Parathyroid adenoma (tissue), 2 donors: ENCODE data around the gene ROBO1.

Experiments
- H2AFZ ChIP-seq: fragments of 300-600 bp; sonication (generic); one replicate; pipeline ENCODE4 v1.7.0; 2017; ENCODE audit warnings: antibody characterized with exemption, mild to moderate bottlenecking
- H3K27ac ChIP-seq: fragments of 300-600 bp; sonication (generic); one replicate; pipeline ENCODE4 v1.7.0; 2017
- H3K27me3 ChIP-seq: fragments of 300-600 bp; sonication (generic); one replicate; pipeline ENCODE4 v1.7.0; 2017; ENCODE audit warnings: low read length; ENCODE audit not compliant: control insufficient read depth, insufficient read depth
- H3K36me3 ChIP-seq: fragments of 300-600 bp; sonication (generic); one replicate; pipeline ENCODE4 v1.7.0; 2017; ENCODE audit warnings: low read length; ENCODE audit not compliant: control insufficient read depth, insufficient read depth
- H3K4me1 ChIP-seq: fragments of 300-600 bp; sonication (generic); one replicate; pipeline ENCODE4 v1.7.0; 2017; ENCODE audit warnings: control low read depth
- H3K4me2 ChIP-seq: fragments of 300-600 bp; sonication (generic); one replicate; pipeline ENCODE4 v1.7.0; 2017; ENCODE audit warnings: low read length
- H3K4me3 ChIP-seq: fragments of 300-600 bp; sonication (generic); one replicate; pipeline ENCODE4 v1.7.0; 2017; ENCODE audit warnings: low read depth, low read length
- H3K79me2 ChIP-seq: fragments of 300-600 bp; sonication (generic); one replicate; pipeline ENCODE4 v1.7.0; 2017; ENCODE audit warnings: control low read depth
- H3K9ac ChIP-seq: fragments of 300-600 bp; sonication (generic); one replicate; pipeline ENCODE4 v1.7.0; 2017; ENCODE audit warnings: mild to moderate bottlenecking
- H3K9me3 ChIP-seq: fragments of 300-600 bp; sonication (generic); one replicate; pipeline ENCODE4 v1.7.0; 2017; ENCODE audit warnings: low read length; ENCODE audit not compliant: control insufficient read depth
- CTCF ChIP-seq: fragments of 300-600 bp; sonication (generic); IDR thresholded peaks from one replicate; pipeline ENCODE4 v1.7.0; 2017; ENCODE audit warnings: antibody characterized with exemption, mild to moderate bottlenecking
- donor health status: primary hyperparathyroidism.

The ROBO1 gene

GRCh38 chr3:79737530-79737929 is 30.3 kb downstream of the ROBO1 start:
- Histone ChIP-seq H3K27me3 (no peaks in the 10 kb centered on the region), H3K27ac (no peak overlapping the region), H3K4me2 (no peak overlapping the region), H3K9me3 (no peaks in the 10 kb centered on the region), H2AFZ (no peak overlapping the region), H3K9ac (no peak overlapping the region), H3K4me1 (no peaks in the 10 kb centered on the region), H3K79me2 (no peaks in the 10 kb centered on the region), H3K4me3 (no peak overlapping the region), H3K36me3 (no peaks in the 10 kb centered on the region)
- no peak for TF ChIP-seq CTCF

GRCh38 chr3:79729096-79729495 is 38.7 kb downstream of the ROBO1 start:
- Histone ChIP-seq H2AFZ (no peak overlapping the region), H3K9ac (no peak overlapping the region), H3K9me3 (no peaks in the 10 kb centered on the region), H3K27me3 (no peaks in the 10 kb centered on the region), H3K4me1 (no peaks in the 10 kb centered on the region), H3K4me2 (no peak overlapping the region), H3K36me3 (no peaks in the 10 kb centered on the region), H3K4me3 (no peak overlapping the region), H3K27ac (no peak overlapping the region), H3K79me2 (no peaks in the 10 kb centered on the region)
- no peak for TF ChIP-seq CTCF

- no peak overlapping the region for H3K9ac ChIP-seq
- H3K36me3 ChIP-seq = no peaks in the 10 kb centered on the region
- no peak overlapping the region for H3K4me3 ChIP-seq
- no peaks in the 10 kb centered on the region for H3K79me2 ChIP-seq
- H3K27me3 ChIP-seq = no peaks in the 10 kb centered on the region
- no peak overlapping the region for H2AFZ ChIP-seq
- no peaks in the 10 kb centered on the region for H3K9me3 ChIP-seq
- H3K4me1 ChIP-seq = no peaks in the 10 kb centered on the region
- TF ChIP-seq CTCF = no peak
- H3K27ac ChIP-seq = no peak overlapping the region
- no peak overlapping the region for H3K4me2 ChIP-seq
Measured at GRCh38 chr3:79726786-79727185, 41.0 kb downstream of the ROBO1 start.

GRCh38 chr3:79724206-79724605 is 43.6 kb downstream of the ROBO1 start:
- Histone ChIP-seq H3K27me3 (no peaks in the 10 kb centered on the region), H3K4me2 (no peak overlapping the region), H3K4me1 (no peaks in the 10 kb centered on the region), H3K9ac (no peak overlapping the region), H3K36me3 (no peaks in the 10 kb centered on the region), H3K4me3 (no peak overlapping the region), H2AFZ (no peak overlapping the region), H3K9me3 (no peaks in the 10 kb centered on the region), H3K79me2 (no peaks in the 10 kb centered on the region), H3K27ac (no peak overlapping the region)
- no peak for TF ChIP-seq CTCF

- no peaks in the 10 kb centered on the region for H3K36me3 ChIP-seq
- no peaks in the 10 kb centered on the region for H3K27me3 ChIP-seq
- no peaks in the 10 kb centered on the region for H3K4me1 ChIP-seq
- no peaks in the 10 kb centered on the region for H3K79me2 ChIP-seq
- H2AFZ ChIP-seq = no peak overlapping the region
- no peak overlapping the region for H3K9ac ChIP-seq
- H3K27ac ChIP-seq = no peak overlapping the region
- H3K4me3 ChIP-seq = no peak overlapping the region
- no peak for TF ChIP-seq CTCF
- H3K4me2 ChIP-seq = no peak overlapping the region
- H3K9me3 ChIP-seq = no peaks in the 10 kb centered on the region
Measured at GRCh38 chr3:79690072-79690471, 77.7 kb downstream of the ROBO1 start.
